Thyroid gland (tissue), 4 donors: ENCODE results near the gene DNER. TPM values are rescaled to one million over a fixed set of nuclear protein-coding genes. Genes with fewer than 3 reads are reported as not detected.

ENCODE experiments used
- DNase-seq, 2 donors: peaks; one replicate each; pipeline ENCODE4 v3.0.0-alpha.2; 2019
- H3K27ac ChIP-seq, 3 donors: fragments of 200-600 bp; sonication (generic); 1 replicate in 2 of 3; 2 replicates in 1 of 3; pipeline ENCODE4 v1.5.1; 2016 to 2019; ENCODE audit warnings: mild to moderate bottlenecking in 1 of 3, moderate library complexity in 1 of 3
- H3K27me3 ChIP-seq: fragments of 200-600 bp; sonication (generic); one replicate; pipeline ENCODE4 v1.5.1; 2019
- H3K36me3 ChIP-seq, 2 donors: fragments of 200-600 bp; sonication (generic); one replicate each; pipeline ENCODE4 v1.5.1; 2016 to 2019
- H3K4me1 ChIP-seq, 2 donors: fragments of 200-600 bp; sonication (generic); one replicate each; pipeline ENCODE4 v1.5.1; 2017 to 2019
- H3K4me3 ChIP-seq, 3 donors: fragments of 200-600 bp; sonication (generic); replicated peaks in 1 of 3; 1 replicate in 2 of 3; 2 replicates in 1 of 3; pipeline ENCODE4 v1.5.1; 2016; ENCODE audit warnings: mild to moderate bottlenecking in 1 of 3
- H3K9me3 ChIP-seq: fragments of 200-600 bp; sonication (generic); one replicate; pipeline ENCODE4 v1.5.1; 2017
- POLR2A ChIP-seq, 2 donors: fragments of 450-650 bp; IDR thresholded peaks; one replicate each; pipeline ENCODE4 v1.6.1; 2017; ENCODE audit warnings: antibody characterized with exemption in 2 of 2, mild to moderate bottlenecking in 2 of 2, moderate library complexity in 1 of 2
- WGBS, 2 donors: methylation state at CpG; one replicate each; pipeline ENCODE4 v1.1.5; 2017; 5-methylcytosine and 5-hydroxymethylcytosine counted together
- intact Hi-C: fragments of 100-400 bp; cut with DNase I; formaldehyde crosslinking; loops from one replicate; pipeline ENCODE4 v1.15.1; 2023
- total RNA-seq, 4 donors: library from RNA; depleted of rRNA; stranded (reverse); fragments of >200 nt; gene quantifications; one replicate each; pipeline ENCODE4 v1.2.3, GENCODE V29; 2016
- TF ChIP-seq, protein P1 (sequence below), 6 experiments: fragments of 200-600 bp in 3 of 6; fragments of 450-650 bp in 3 of 6; sonication (generic) in 3 of 6; IDR thresholded peaks; one replicate each; pipeline ENCODE4 v1.5.1; 2016 to 2019; ENCODE audit warnings: antibody characterized with exemption in 6 of 6, mild to moderate bottlenecking in 2 of 6, inconsistent platforms in 1 of 6, moderate library complexity in 1 of 6

The DNER gene
- total RNA-seq, 4 donors from 2014 or later: 0.13 to 0.93 (median 0.42) TPM; not detected in 1

DNA sequence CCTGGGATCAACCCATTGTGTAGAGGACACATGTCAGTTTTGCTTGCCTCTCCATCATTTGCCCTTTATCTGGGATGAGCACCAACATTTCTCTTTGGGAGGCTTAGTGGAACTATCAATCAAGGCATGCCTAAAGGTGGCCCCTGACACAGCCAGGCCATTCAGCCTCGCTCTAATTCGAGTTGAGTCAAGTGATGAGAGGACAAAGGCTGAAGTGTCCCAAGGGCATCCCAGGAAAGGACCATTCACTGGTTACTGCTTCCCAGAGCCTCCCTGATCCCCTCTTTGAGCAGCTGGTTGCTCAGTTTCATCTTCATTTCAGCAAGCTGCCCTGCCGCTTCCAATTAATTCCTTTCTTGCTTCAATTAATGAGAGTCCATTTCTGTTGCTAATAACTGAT, 63.5 kb downstream of the DNER start:
- intact Hi-C loops: no loop called here
- Histone ChIP-seq H3K27me3 (no peaks in the 10 kb centered on the region), H3K4me1 (no peaks in the 10 kb centered on the region), H3K27ac (no peak overlapping the region), H3K4me3 (no peak overlapping the region), H3K36me3 (no peaks in the 10 kb centered on the region), H3K9me3 (no peaks in the 10 kb centered on the region)
- DNase-seq: no peak
- TF ChIP-seq, protein P1, sequence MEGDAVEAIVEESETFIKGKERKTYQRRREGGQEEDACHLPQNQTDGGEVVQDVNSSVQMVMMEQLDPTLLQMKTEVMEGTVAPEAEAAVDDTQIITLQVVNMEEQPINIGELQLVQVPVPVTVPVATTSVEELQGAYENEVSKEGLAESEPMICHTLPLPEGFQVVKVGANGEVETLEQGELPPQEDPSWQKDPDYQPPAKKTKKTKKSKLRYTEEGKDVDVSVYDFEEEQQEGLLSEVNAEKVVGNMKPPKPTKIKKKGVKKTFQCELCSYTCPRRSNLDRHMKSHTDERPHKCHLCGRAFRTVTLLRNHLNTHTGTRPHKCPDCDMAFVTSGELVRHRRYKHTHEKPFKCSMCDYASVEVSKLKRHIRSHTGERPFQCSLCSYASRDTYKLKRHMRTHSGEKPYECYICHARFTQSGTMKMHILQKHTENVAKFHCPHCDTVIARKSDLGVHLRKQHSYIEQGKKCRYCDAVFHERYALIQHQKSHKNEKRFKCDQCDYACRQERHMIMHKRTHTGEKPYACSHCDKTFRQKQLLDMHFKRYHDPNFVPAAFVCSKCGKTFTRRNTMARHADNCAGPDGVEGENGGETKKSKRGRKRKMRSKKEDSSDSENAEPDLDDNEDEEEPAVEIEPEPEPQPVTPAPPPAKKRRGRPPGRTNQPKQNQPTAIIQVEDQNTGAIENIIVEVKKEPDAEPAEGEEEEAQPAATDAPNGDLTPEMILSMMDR (IDR thresholded peaks at IDR 0.05): no peak
- no peak for TF ChIP-seq POLR2A (IDR thresholded peaks at IDR 0.05)
- 78 to 94% methylated on average over 1 to 3 of the region's 3 CpGs for WGBS, 2 donors

DNA sequence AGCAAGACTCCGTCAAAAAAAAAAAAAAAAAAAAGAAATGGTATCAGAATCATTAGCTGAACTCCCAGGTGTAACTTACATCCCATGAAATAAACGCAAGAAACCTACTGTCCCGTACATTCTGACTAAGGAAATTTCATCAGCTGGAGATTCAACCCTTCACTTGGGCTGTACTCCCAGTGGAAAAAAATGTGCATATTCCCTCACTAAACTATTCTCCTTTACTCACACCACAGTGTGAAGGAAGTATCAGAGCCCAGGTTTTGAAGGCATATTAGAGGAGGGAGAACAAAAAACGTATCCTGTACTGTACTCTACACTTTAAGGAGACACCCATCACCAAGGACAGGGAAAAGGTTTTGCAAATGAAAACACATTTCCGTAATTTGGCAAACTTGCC, 64.3 kb downstream of the DNER start:
- Histone ChIP-seq H3K27me3 (no peaks in the 10 kb centered on the region), H3K4me1 (no peaks in the 10 kb centered on the region), H3K36me3 (no peaks in the 10 kb centered on the region), H3K27ac (no peak overlapping the region), H3K4me3 (no peak overlapping the region), H3K9me3 (no peaks in the 10 kb centered on the region)
- intact Hi-C loops: no loop called here
- TF ChIP-seq POLR2A (IDR thresholded peaks at IDR 0.05): no peak
- TF ChIP-seq, protein P1 (IDR thresholded peaks at IDR 0.05): no peak
- WGBS, 2 donors: 82 to 90% methylated on average over 5 of the region's 5 CpGs
- DNase-seq: no peak

DNA sequence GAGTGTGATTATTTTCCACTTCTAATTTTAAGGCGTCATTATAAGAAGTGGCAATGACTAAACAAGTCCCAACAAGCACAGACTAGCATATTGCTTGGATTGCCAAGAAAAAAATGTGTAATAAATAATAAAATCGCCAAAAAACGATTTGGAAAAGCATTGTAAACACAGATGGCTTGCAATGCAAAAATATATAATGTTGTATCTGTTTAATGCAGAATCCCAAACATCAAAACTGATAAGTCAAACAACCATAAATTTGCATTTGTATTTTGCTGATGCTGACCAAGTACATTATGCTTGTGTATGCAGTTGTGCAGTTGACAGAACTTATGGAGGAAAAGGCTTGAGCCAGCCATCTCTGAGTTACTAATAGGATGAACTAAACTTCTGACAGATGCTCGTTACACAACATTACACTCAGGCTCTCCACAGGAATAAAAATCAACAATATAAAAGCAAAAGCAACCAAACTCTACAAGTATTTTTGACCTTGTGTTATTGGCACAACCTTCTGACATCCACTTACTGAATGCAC, 68.1 kb downstream of the DNER start:
- Histone ChIP-seq H3K36me3 (no peaks in the 10 kb centered on the region), H3K9me3 (no peaks in the 10 kb centered on the region), H3K27ac (no peak overlapping the region), H3K4me1 (no peaks in the 10 kb centered on the region), H3K4me3 (no peak overlapping the region), H3K27me3 (no peaks in the 10 kb centered on the region)
- WGBS, 2 donors: 74 to 76% methylated on average over 4 of the region's 4 CpGs
- intact Hi-C loops: no loop called here
- DNase-seq: no peak
- TF ChIP-seq, protein P1 (IDR thresholded peaks at IDR 0.05): no peak

DNA sequence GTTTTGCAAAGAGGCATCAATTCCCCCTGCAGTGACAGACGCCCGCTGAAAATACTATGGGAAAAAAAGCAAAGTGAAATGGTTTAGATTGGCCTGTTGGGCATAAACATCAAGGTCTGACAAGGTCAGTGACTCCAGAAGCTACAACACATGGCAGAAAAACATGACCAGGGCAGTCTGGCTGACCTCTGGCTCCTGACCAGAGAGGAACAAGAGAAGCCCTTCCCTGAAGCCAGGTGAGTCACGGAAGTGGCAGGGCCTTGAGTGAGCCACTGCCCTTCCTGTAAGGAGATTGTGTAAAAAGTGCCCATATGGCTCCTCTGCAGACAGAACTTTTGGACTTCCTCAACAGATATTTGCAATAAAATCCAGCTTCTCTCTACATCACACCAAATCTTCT, 72.0 kb downstream of the DNER start:
- no peaks in the 10 kb centered on the region for H3K36me3 ChIP-seq
- intact Hi-C loops: no loop called here
- WGBS, 2 donors: 84 to 88% methylated on average over 3 of the region's 3 CpGs
- H3K27me3 ChIP-seq: no peaks in the 10 kb centered on the region
- H3K4me1 ChIP-seq: no peaks in the 10 kb centered on the region
- DNase-seq: no peak
- no peak overlapping the region for H3K4me3 ChIP-seq
- H3K27ac ChIP-seq: no peak overlapping the region
- H3K9me3 ChIP-seq: no peaks in the 10 kb centered on the region
- no peak for TF ChIP-seq POLR2A (IDR thresholded peaks at IDR 0.05)
- TF ChIP-seq, protein P1 (IDR thresholded peaks at IDR 0.05): no peak

DNA sequence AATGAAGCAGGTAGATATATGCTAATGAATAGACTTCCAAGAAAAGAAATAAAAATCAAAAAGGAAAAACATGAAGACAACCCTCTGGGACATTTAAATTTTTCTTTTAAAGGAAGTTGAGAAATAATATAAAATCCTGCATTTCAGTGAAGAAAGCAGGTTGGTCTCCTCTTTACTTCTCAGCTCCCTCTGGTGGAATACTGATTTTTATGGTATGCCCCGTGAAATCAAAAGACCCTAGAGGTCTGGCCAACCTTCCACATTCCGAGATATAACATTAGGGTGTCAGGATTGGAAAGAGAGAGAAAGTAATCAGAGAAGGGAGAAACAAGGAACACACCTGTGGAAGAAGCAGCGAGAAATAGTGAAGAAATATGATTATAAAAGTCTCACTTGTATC, 72.7 kb downstream of the DNER start:
- Histone ChIP-seq H3K27ac (no peak overlapping the region), H3K4me3 (no peak overlapping the region), H3K27me3 (no peaks in the 10 kb centered on the region), H3K9me3 (no peaks in the 10 kb centered on the region), H3K4me1 (no peaks in the 10 kb centered on the region), H3K36me3 (no peaks in the 10 kb centered on the region)
- TF ChIP-seq POLR2A (IDR thresholded peaks at IDR 0.05): no peak
- TF ChIP-seq, protein P1 (IDR thresholded peaks at IDR 0.05): no peak
- WGBS, 2 donors: 59 to 67% methylated on average over 3 of the region's 3 CpGs
- no peak for DNase-seq
- intact Hi-C loops: no loop called here
